Measurements from ENCODE around the gene CCHCR1.

CCHCR1 gene

DNA sequence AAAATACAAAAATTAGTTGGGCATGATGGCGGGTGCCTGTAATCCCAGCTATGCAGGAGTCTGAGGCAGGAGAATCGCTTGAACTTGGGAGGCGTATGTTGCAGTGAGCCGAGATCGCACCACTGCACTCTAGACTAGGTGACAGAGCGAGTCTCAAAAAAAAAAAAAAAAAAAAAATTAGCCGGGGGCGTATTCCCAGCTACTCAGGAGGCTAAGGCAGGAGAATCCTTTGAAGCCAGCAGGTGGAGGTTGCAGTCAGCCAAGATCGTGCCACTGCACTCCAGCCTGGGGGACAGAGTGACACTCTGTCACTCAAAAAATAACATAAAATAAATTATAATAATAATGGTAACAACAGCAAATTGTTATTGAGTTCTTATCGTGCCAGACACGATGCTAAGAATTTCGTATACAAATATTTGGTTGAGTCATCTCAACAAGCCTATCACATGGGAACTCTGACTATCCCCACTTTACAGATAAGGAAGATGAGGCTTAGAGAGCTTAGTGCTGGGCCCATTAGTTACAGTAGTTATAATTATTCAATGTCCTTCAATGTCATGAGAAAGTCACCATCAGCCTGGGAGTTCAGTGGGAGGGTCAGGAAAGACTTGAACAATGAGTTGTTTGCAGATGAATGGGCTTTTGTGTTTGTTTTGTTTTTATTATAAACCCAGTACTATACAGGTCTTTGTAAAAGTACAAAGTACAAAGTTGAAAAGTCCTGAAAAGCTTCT, 64.7 kb downstream of the CCHCR1 start:
- TF ChIP-seq, protein P1, sequence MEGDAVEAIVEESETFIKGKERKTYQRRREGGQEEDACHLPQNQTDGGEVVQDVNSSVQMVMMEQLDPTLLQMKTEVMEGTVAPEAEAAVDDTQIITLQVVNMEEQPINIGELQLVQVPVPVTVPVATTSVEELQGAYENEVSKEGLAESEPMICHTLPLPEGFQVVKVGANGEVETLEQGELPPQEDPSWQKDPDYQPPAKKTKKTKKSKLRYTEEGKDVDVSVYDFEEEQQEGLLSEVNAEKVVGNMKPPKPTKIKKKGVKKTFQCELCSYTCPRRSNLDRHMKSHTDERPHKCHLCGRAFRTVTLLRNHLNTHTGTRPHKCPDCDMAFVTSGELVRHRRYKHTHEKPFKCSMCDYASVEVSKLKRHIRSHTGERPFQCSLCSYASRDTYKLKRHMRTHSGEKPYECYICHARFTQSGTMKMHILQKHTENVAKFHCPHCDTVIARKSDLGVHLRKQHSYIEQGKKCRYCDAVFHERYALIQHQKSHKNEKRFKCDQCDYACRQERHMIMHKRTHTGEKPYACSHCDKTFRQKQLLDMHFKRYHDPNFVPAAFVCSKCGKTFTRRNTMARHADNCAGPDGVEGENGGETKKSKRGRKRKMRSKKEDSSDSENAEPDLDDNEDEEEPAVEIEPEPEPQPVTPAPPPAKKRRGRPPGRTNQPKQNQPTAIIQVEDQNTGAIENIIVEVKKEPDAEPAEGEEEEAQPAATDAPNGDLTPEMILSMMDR (IDR thresholded peaks at IDR 0.05; ENCODE audit: low read depth, low read length, missing control alignments): no peak
- no peaks in the 10 kb centered on the region for H3K36me3 ChIP-seq (replicated peaks)
- in situ Hi-C loops (cut with HindIII; ENCODE audit: low pct_ligation_motif_present, low sequenced_read_pairs): no loop called here
- H3K4me3 ChIP-seq (ENCODE audit: low read depth, low read length): no peak overlapping the region
- no peaks in the 10 kb centered on the region for H3K27me3 ChIP-seq (replicated peaks)
- H3K27ac ChIP-seq: no peak overlapping the region
- DNase-seq: no peak

Data from brain microvascular endothelial cell (primary cell).